ENCODE measurements around the gene TGM6.

DNA sequence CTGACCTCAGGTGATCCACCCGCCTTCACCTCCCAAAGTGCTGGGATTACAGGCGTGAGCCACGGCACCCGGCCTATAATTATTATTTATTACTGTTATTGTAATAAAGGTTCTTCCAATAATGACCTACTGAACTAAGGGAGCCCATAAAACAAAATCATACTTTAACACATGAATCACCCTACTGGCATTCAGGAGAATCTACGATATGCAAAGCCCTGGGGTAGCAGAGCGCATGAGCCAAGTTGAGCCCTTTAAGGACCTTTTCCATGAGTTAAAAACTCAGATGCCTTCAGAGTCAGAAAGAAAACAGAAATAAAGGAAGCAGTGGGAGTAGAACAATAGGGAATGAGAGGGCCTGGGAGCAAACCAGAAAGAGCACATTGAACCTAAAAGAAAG is 48.4 kb downstream of the TGM6 start:
- TF ChIP-seq, protein P1, sequence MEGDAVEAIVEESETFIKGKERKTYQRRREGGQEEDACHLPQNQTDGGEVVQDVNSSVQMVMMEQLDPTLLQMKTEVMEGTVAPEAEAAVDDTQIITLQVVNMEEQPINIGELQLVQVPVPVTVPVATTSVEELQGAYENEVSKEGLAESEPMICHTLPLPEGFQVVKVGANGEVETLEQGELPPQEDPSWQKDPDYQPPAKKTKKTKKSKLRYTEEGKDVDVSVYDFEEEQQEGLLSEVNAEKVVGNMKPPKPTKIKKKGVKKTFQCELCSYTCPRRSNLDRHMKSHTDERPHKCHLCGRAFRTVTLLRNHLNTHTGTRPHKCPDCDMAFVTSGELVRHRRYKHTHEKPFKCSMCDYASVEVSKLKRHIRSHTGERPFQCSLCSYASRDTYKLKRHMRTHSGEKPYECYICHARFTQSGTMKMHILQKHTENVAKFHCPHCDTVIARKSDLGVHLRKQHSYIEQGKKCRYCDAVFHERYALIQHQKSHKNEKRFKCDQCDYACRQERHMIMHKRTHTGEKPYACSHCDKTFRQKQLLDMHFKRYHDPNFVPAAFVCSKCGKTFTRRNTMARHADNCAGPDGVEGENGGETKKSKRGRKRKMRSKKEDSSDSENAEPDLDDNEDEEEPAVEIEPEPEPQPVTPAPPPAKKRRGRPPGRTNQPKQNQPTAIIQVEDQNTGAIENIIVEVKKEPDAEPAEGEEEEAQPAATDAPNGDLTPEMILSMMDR (IDR thresholded peaks at IDR 0.05; ENCODE audit: insufficient read depth, low read length), result no peak
- TF ChIP-seq POLR2AphosphoS5 (IDR thresholded peaks at IDR 0.05; ENCODE audit: low read depth), result no peak
- TF ChIP-seq, protein P2, sequence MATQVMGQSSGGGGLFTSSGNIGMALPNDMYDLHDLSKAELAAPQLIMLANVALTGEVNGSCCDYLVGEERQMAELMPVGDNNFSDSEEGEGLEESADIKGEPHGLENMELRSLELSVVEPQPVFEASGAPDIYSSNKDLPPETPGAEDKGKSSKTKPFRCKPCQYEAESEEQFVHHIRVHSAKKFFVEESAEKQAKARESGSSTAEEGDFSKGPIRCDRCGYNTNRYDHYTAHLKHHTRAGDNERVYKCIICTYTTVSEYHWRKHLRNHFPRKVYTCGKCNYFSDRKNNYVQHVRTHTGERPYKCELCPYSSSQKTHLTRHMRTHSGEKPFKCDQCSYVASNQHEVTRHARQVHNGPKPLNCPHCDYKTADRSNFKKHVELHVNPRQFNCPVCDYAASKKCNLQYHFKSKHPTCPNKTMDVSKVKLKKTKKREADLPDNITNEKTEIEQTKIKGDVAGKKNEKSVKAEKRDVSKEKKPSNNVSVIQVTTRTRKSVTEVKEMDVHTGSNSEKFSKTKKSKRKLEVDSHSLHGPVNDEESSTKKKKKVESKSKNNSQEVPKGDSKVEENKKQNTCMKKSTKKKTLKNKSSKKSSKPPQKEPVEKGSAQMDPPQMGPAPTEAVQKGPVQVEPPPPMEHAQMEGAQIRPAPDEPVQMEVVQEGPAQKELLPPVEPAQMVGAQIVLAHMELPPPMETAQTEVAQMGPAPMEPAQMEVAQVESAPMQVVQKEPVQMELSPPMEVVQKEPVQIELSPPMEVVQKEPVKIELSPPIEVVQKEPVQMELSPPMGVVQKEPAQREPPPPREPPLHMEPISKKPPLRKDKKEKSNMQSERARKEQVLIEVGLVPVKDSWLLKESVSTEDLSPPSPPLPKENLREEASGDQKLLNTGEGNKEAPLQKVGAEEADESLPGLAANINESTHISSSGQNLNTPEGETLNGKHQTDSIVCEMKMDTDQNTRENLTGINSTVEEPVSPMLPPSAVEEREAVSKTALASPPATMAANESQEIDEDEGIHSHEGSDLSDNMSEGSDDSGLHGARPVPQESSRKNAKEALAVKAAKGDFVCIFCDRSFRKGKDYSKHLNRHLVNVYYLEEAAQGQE (IDR thresholded peaks at IDR 0.05; ENCODE audit: insufficient replicate concordance, low read depth), result no peak
- no peak for TF ChIP-seq SPI1 (IDR thresholded peaks at IDR 0.05; ENCODE audit: borderline replicate concordance, low read depth)
- TF ChIP-seq GABPA (IDR thresholded peaks at IDR 0.05; ENCODE audit: low read depth), result no peak

Measured in HL-60 (cell line).